Naive thymus-derived CD8-positive, alpha-beta T cell (primary cell): Measurements from ENCODE around the gene TNF. TPM values are rescaled to one million over a fixed set of nuclear protein-coding genes. Genes with fewer than 3 reads are reported as not detected.
A peak's percentile ranks its signal among the peaks of the same experiment; 100 is the strongest.
"Not testable (repeated sequence)": the region's sequence is repeated elsewhere in the genome, so short reads cannot be mapped to it uniquely, and the experiment has no call there.

Source experiments
- ATAC-seq, 2 donors: fragments of 150-1000 bp; cut with Tn5 transposase in 1 of 2; sonication (Bioruptor Pico), chemical (Tn5 transposase) in 1 of 2; 1 replicate in 1 of 2; 2 replicates in 1 of 2; pipeline ENCODE4 v1.10.0; 2021; ENCODE audit warnings: mild to moderate bottlenecking in 2 of 2, moderate library complexity in 2 of 2
- POLR2A ChIA-PET: fragments of 350-600 bp; sonication (Branson Sonifier 250); formaldehyde crosslinking; loops from one replicate; lab custom pipeline; 2021; ENCODE audit warnings: antibody characterized with exemption; lab: Charles Lee
- DNase-seq, 10 donors: peaks; one replicate each; pipeline versions ENCODE4 v3.0.0 to v3.0.0-alpha.2; 2020 to 2022
- H3K27ac Mint-ChIP-seq, 10 donors: one replicate each; pipeline ENCODE4 v1.8.0; 2020 to 2022; ENCODE audit warnings: mild to moderate bottlenecking in 10 of 10, mixed read lengths in 10 of 10, moderate library complexity in 4 of 10, inconsistent platforms in 1 of 10
- H3K27me3 Mint-ChIP-seq, 5 donors: one replicate each; pipeline ENCODE4 v1.8.0; 2021 to 2022; ENCODE audit warnings: mixed read lengths in 5 of 5
- H3K36me3 Mint-ChIP-seq, 3 donors: one replicate each; pipeline ENCODE4 v1.8.0; 2020 to 2022; ENCODE audit warnings: mixed read lengths in 3 of 3, mild to moderate bottlenecking in 2 of 3, inconsistent platforms in 1 of 3
- H3K4me1 Mint-ChIP-seq, 4 donors: one replicate each; pipeline ENCODE4 v1.8.0; 2021 to 2022; ENCODE audit warnings: mixed read lengths in 4 of 4
- H3K4me3 Mint-ChIP-seq, 10 donors: one replicate each; pipeline ENCODE4 v1.8.0; 2020 to 2022; ENCODE audit warnings: mild to moderate bottlenecking in 10 of 10, mixed read lengths in 10 of 10, moderate library complexity in 6 of 10, inconsistent platforms in 1 of 10
- H3K9me3 Mint-ChIP-seq, 9 donors: one replicate each; pipeline ENCODE4 v1.8.0; 2020 to 2022; ENCODE audit warnings: mixed read lengths in 9 of 9, mild to moderate bottlenecking in 3 of 9, inconsistent platforms in 1 of 9, moderate library complexity in 1 of 9
- polyA plus RNA-seq, 3 donors: library from polyadenylated mRNA; unstranded; fragments of 300-500 nt; fragmentation: Illumina TruSeq; gene quantifications; one replicate each; pipeline ENCODE4 v1.2.3, GENCODE V29; 2021
- total RNA-seq, 8 experiments: library from RNA in 2 of 8; stranded (reverse) in 2 of 8; gene quantifications; one replicate each; pipeline ENCODE4 v1.2.3 and lab custom pipeline; 2021 to 2026

Gene TNF
- total and polyA plus RNA-seq, 5 experiments from 2014 or later: 0.11 to 2.3 (median 0.53) TPM

GRCh38 chr6:31582230-31582643, 6.9 kb downstream of the TNF start, which contains the start of gene LTB:
Gene LTB, minus strand, starts transcription at chr6:31582424. Its CDS starts 7 bp downstream, at chr6:31582417.
- peak; percentile 44 to 84 (median 75) for DNase-seq
- no peaks in the 10 kb centered on the region for H3K9me3 Mint-ChIP-seq
- H3K4me1 Mint-ChIP-seq: peaks cover 37 to 87% (median 73%) of the 10 kb centered on the region in 4 donors
- POLR2A ChIA-PET: interaction anchor here (0.7 to 38.0 kb wide), 18 partner anchors 3 to 1390 kb away, joined by 3 to 1584 read pairs (median 8); partner anchors contain the start of genes ATP6V1G2, BAG6, DDX39B and GPANK1
- H3K4me3 Mint-ChIP-seq: peak within 1 kb of the TSS; percentile 97 to 100 (median 99)
- H3K27me3 Mint-ChIP-seq: no peaks in the 10 kb centered on the region
- H3K27ac Mint-ChIP-seq: peak within 1 kb of the TSS; percentile 92 to 100 (median 98)
- ATAC-seq: peak; percentile 53 to 72
- H3K36me3 Mint-ChIP-seq: peaks cover 7 to 12% (median 11%) of the 10 kb centered on the region in 3 donors

- H3K4me1 Mint-ChIP-seq: peaks cover 39 to 81% (median 74%) of the 10 kb centered on the region in 4 donors
- ATAC-seq (peak; percentile 6 to 28), DNase-seq (peak in 4 of 10 donors; percentile 30 to 67 (median 50))
- peak overlapping the region; percentile 51 to 89 (median 83) for H3K4me3 Mint-ChIP-seq
- H3K9me3 Mint-ChIP-seq: no peaks in the 10 kb centered on the region
- peaks cover 7 to 15% (median 9%) of the 10 kb centered on the region in 3 donors for H3K36me3 Mint-ChIP-seq
- POLR2A ChIA-PET: interaction anchor here (0.5 to 38.0 kb wide), 9 partner anchors 0 to 1387 kb away, joined by 3 to 1584 read pairs (median 9); partner anchors contain the start of genes BAG6, DDX39B, LST1 and LTA
- peak overlapping the region; percentile 92 to 100 (median 98) for H3K27ac Mint-ChIP-seq
- no peaks in the 10 kb centered on the region for H3K27me3 Mint-ChIP-seq
Measured at GRCh38 chr6:31585491-31585890, 10.1 kb downstream of the TNF start.

DNA sequence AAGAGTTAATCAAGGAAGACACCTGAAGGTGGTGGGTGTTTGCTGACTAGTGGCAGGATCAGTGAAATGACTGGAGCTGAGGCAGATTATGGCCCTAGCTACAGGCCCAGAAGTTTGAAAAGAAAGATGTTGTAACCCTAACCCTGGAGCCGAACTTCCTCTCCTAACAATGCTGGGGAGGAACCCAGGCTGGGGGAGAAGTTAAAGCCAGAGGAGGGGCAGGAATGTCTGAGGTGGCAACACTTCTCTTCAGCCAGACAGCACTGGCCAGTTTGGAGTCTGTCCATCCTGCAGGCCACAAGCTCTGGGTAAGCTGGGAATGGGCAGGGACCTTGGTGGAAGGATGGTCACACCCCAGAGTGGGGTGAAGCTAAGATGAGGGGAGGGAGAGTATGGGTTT, 10.6 kb downstream of the TNF start, which contains the start of gene LST1:
Gene LST1 (plus strand): TSS at position 270 of the 400 bp plus-strand sequence. CDS start 1,023 bp downstream, outside the sequence.
- H3K36me3 Mint-ChIP-seq: peaks cover 4 to 13% (median 5%) of the 10 kb centered on the region in 3 donors
- ATAC-seq (no peak), DNase-seq (peak in 1 of 10 donors; percentile 16)
- no peaks in the 10 kb centered on the region for H3K9me3 Mint-ChIP-seq
- H3K4me3 Mint-ChIP-seq: peak within 1 kb of the TSS; percentile 51 to 89 (median 83)
- peak within 1 kb of the TSS; percentile 92 to 100 (median 98) for H3K27ac Mint-ChIP-seq
- POLR2A ChIA-PET: interaction anchor here (0.5 to 38.0 kb wide), 10 partner anchors 1 to 1386 kb away, joined by 3 to 1584 read pairs (median 6); partner anchors contain the start of genes BAG6, DDX39B, LST1 and LTA
- H3K27me3 Mint-ChIP-seq: no peaks in the 10 kb centered on the region
- H3K4me1 Mint-ChIP-seq: peaks cover 37 to 84% (median 76%) of the 10 kb centered on the region in 4 donors

DNA sequence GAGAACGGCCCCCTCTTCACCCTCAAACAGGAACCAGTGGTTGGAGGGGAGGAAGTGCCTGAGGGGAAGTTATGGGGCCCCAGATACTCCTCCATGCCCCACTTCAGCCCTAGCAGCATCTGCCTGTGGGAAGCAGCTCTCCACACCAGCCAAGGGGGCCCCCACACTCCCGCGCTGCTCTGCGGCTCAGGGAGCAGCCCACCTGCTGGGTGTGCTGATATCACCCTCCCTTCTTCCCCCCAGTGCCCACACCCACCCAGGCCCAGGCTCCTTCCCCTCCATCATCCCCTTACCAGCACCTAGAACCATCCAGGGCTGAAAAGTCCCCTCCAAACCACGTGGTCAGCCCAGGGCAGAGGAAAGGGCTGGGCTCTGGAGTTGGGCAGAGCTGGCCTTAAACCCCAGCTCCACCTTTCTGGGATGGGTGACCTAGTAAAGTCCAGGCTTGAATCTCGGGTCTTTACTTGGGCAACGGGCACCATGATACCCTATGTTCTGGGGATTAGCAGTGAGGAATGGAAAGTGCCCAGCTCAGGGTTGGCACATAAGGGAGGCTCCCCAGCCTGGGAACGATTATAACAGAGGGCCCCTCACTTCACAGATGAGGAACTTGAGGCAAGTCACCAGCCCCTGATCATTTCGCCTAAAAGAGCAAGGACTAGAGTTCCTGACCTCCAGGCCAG, 11.4 kb downstream of the TNF start:
- Mint-ChIP-seq H3K36me3 (peaks cover 0 to 6% (median 0%) of the 10 kb centered on the region in 3 donors), H3K4me3 (peak overlapping the region; percentile 51 to 89 (median 83)), H3K9me3 (no peaks in the 10 kb centered on the region), H3K27ac (peak overlapping the region; percentile 92 to 100 (median 98)), H3K4me1 (peaks cover 35 to 91% (median 77%) of the 10 kb centered on the region in 4 donors), H3K27me3 (no peaks in the 10 kb centered on the region)
- ATAC-seq (peak; percentile 47 to 49), DNase-seq (peak in 4 of 10 donors; percentile 23 to 63 (median 33))
- POLR2A ChIA-PET: interaction anchor here (0.5 to 38.0 kb wide), 6 partner anchors 1 to 65 kb away, joined by 4 to 1584 read pairs (median 11); partner anchors contain the start of genes BAG6, DDX39B, LST1 and LTA

- POLR2A ChIA-PET: interaction anchor here (1.0 to 38.0 kb wide), 5 partner anchors 3 to 93 kb away, joined by 3 to 1584 read pairs (median 7); partner anchors contain the start of genes LST1, LTA, LTB and NCR3
- Mint-ChIP-seq H3K9me3 (no peaks in the 10 kb centered on the region), H3K36me3 (peaks cover 0 to 4% (median 0%) of the 10 kb centered on the region in 3 donors), H3K4me1 (peaks cover 32 to 92% (median 81%) of the 10 kb centered on the region in 4 donors), H3K4me3 (peak overlapping the region; percentile 60 to 84 (median 76)), H3K27me3 (no peaks in the 10 kb centered on the region), H3K27ac (peak overlapping the region; percentile 92 to 99 (median 94))
- no peak for ATAC-seq
- no peak for DNase-seq
Measured at GRCh38 chr6:31587791-31588777, 12.7 kb downstream of the TNF start.

DNA sequence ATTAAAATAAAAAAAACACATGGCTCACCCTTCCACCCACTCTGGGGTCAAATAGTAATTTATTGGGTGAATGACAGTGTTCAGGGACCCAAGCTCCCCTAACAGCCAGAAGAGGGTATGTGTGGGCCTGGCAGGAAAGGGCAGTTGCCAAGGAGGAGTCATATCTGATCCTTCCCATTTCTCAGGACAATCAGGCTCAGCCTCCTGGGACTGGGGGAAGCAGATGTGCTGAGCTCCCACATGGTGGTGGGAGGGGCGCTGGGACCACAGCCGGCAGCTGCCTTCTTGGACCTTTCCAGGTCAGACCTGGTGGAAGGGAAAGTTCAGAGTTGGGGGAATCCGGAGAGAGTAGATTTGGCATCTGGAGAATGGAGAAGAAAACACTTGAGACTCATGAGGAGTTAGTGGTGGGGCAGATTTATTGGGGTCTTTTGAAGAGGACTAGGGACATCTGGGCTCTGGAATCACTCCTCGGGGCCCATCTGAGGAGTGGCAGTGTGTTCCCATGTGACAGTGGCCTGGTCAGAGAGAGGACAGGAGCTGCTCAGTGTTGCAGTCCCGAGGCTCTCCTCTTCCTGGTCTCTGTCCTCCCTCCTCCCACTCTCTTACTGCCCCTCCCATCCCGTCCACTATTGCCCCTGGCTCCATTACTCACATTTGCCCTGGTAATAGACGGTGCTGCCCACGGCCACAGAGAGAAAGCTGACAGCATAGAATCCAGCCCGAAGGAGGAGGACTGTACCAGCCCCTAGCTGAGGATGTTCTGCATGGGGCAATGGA, 13.7 kb downstream of the TNF start:
- Mint-ChIP-seq H3K27ac (peak overlapping the region; percentile 77 to 98 (median 88)), H3K4me3 (peak overlapping the region in 3 of 10 donors; percentile 20 to 62 (median 37)), H3K9me3 (no peaks in the 10 kb centered on the region), H3K27me3 (no peaks in the 10 kb centered on the region), H3K4me1 (peaks cover 31 to 92% (median 84%) of the 10 kb centered on the region in 4 donors), H3K36me3 (peaks cover 0 to 4% (median 0%) of the 10 kb centered on the region in 3 donors)
- POLR2A ChIA-PET: interaction anchor here (0.6 to 38.0 kb wide), 3 partner anchors 4 to 670 kb away, joined by 3 to 1584 read pairs (median 1584); partner anchors contain the start of genes LST1, LTA, LTB and NCR3
- DNase-seq (no peak), ATAC-seq (no peak)

DNA sequence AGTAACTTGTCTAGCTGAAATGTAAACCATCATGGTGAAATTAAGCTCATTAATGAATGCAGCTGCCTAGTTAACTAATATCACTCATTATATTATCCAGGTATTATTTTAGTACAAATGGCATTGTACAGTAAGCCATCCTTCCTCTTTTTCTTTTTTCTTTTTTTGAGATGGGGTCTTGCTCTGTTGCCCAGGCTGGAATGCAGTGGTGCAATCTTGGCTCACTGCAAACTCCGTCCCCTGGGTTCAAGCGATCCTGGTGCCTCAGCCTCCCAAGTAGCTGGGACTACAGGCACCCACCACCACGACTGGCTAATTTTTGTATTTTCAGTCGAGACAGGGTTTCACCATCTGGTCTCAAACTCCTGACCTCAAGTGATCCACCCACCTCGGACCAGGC, 15.3 kb downstream of the TNF start:
- peak overlapping the region; percentile 46 to 98 (median 63) for H3K27ac Mint-ChIP-seq
- H3K27me3 Mint-ChIP-seq, H3K36me3 Mint-ChIP-seq, H3K9me3 Mint-ChIP-seq, ATAC-seq, DNase-seq: not testable (repeated sequence)
- H3K4me3 Mint-ChIP-seq: peak overlapping the region in 1 of 10 donors; percentile 2
- peaks cover 27 to 84% (median 80%) of the 10 kb centered on the region in 4 donors for H3K4me1 Mint-ChIP-seq
- POLR2A ChIA-PET: interaction anchor here (38.0 kb wide), 1 partner anchor 19 kb away, joined by 1584 read pairs; the partner anchor contains the start of genes LST1, LTA, LTB and TNF

DNA sequence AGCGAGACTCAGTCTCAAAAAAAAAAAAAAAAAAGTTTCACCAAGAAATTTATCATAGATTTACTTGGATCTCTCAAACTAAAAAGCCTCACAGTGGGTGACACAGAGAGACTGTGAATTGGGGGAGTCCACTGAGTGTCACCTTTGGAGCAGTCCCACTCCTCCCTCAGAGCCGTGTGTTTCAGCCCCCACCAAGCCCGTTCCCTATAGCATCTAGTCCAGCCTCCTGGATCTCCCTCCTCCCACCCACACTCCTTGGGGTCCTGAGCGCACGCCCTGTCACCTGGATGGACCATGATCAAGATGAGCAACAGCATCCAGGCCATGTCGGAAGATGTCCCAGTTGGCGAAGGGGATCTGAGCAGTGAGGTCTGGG, 17.0 kb downstream of the TNF start:
- Mint-ChIP-seq H3K9me3 (no peaks in the 10 kb centered on the region), H3K4me3 (peak overlapping the region; percentile 66 to 86 (median 76)), H3K4me1 (peaks cover 22 to 82% (median 77%) of the 10 kb centered on the region in 4 donors), H3K27me3 (no peaks in the 10 kb centered on the region), H3K27ac (peak overlapping the region; percentile 86 to 96 (median 93)), H3K36me3 (peaks cover 0 to 4% (median 0%) of the 10 kb centered on the region in 3 donors)
- ATAC-seq (peak; percentile 14 to 27), DNase-seq (no peak)
- POLR2A ChIA-PET: interaction anchor here (0.7 to 38.0 kb wide), 10 partner anchors 20 to 1628 kb away, joined by 3 to 1584 read pairs (median 4); partner anchors contain the start of genes ATP6V1G2, GPANK1, LST1 and LTA

- POLR2A ChIA-PET: interaction anchor here (1.4 to 38.0 kb wide), 5 partner anchors 18 to 102 kb away, joined by 4 to 1584 read pairs (median 41); partner anchors contain the start of genes AIF1, ATP6V1G2, DDX39B and LST1
- Mint-ChIP-seq H3K27ac (peak overlapping the region; percentile 46 to 90 (median 84)), H3K4me1 (peaks cover 19 to 57% (median 54%) of the 10 kb centered on the region in 4 donors), H3K27me3 (no peaks in the 10 kb centered on the region), H3K9me3 (no peaks in the 10 kb centered on the region), H3K4me3 (peak overlapping the region in 9 of 10 donors; percentile 30 to 74 (median 62)), H3K36me3 (no peaks in the 10 kb centered on the region)
- ATAC-seq (peak; percentile 78 to 80), DNase-seq (peak in 7 of 10 donors; percentile 42 to 82 (median 79))
Measured at GRCh38 chr6:31597006-31597405, 21.6 kb downstream of the TNF start.

DNA sequence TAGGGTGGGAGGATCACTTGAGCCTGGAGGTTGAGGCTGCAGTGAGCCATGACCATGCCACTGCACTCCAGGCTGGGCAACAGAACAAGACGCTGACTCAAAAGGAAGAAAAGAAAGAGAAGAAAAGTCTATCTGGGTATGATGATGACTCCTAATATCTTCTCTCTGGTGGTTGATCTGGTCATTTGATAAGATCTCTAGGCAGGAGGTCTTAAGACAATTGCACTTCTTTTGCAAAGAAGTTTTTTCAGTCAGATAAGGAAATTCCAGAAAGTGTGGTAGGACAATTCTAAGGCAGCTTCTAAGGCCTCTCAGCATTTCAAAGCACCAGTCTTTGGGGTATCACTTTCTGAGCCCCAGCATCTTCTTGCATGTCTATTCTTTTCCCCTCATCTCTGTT, 32.0 kb downstream of the TNF start:
- no peak for ATAC-seq
- Mint-ChIP-seq H3K27me3 (peaks cover 0 to 1% (median 0%) of the 10 kb centered on the region in 5 donors), H3K27ac (no peak overlapping the region)

More for the DNA sequence above, 32.0 kb downstream of the TNF start:
- POLR2A ChIA-PET: interaction anchor here (0.7 to 1.2 kb wide), 2 partner anchors 22 to 37 kb away, joined by 3 to 9 read pairs; no protein-coding TSS in a partner anchor
- H3K4me1 Mint-ChIP-seq: peaks cover 0 to 2% (median 0%) of the 10 kb centered on the region in 4 donors
- DNase-seq: no peak
- no peak overlapping the region for H3K4me3 Mint-ChIP-seq
- H3K36me3 Mint-ChIP-seq: no peaks in the 10 kb centered on the region
- H3K9me3 Mint-ChIP-seq: no peaks in the 10 kb centered on the region
